ENCODE data around the gene TSACC.

Gene TSACC

GRCh38 chr1:156379420-156380165 lies 41.3 kb downstream of the TSACC start:
- Mint-ChIP-seq H3K4me1 (no peaks in the 10 kb centered on the region), H3K27ac (no peak overlapping the region), H3K4me3 (no peak overlapping the region), H3K36me3 (no peaks in the 10 kb centered on the region), H3K9me3 (no peaks in the 10 kb centered on the region)
- DNase-seq (ENCODE audit: low spot score in 2 of 2) (no peak), ATAC-seq (no peak)

GRCh38 chr1:156382561-156382960 lies 44.2 kb downstream of the TSACC start:
- no peak for DNase-seq (ENCODE audit: low spot score in 2 of 2)
- Mint-ChIP-seq H3K4me1 (peaks cover 9% of the 10 kb centered on the region), H3K27ac (no peak overlapping the region), H3K36me3 (no peaks in the 10 kb centered on the region), H3K4me3 (no peak overlapping the region), H3K9me3 (no peaks in the 10 kb centered on the region)
- no peak for ATAC-seq

- ATAC-seq (peak; percentile 86), DNase-seq (ENCODE audit: low spot score in 2 of 2) (peak; percentile 43 to 74)
- Mint-ChIP-seq H3K36me3 (no peaks in the 10 kb centered on the region), H3K4me1 (peaks cover 9% of the 10 kb centered on the region), H3K9me3 (no peaks in the 10 kb centered on the region), H3K27ac (no peak overlapping the region), H3K4me3 (no peak overlapping the region)
Observed at GRCh38 chr1:156383023-156383422, 44.7 kb downstream of the TSACC start.

- DNase-seq (ENCODE audit: low spot score in 2 of 2): no peak
- Mint-ChIP-seq H3K9me3 (no peaks in the 10 kb centered on the region), H3K27ac (no peak overlapping the region), H3K4me3 (no peak overlapping the region), H3K4me1 (peaks cover 9% of the 10 kb centered on the region), H3K36me3 (no peaks in the 10 kb centered on the region)
- ATAC-seq: no peak
Observed at GRCh38 chr1:156384007-156384406, 45.7 kb downstream of the TSACC start.

- Mint-ChIP-seq H3K4me1 (peaks cover 9% of the 10 kb centered on the region), H3K27ac (no peak overlapping the region), H3K9me3 (no peaks in the 10 kb centered on the region), H3K36me3 (no peaks in the 10 kb centered on the region), H3K4me3 (no peak overlapping the region)
- ATAC-seq (no peak), DNase-seq (ENCODE audit: low spot score in 2 of 2) (no peak)
Observed at GRCh38 chr1:156384658-156385057, 46.3 kb downstream of the TSACC start.

GRCh38 chr1:156385534-156386031 lies 47.3 kb downstream of the TSACC start:
- Mint-ChIP-seq H3K9me3 (no peaks in the 10 kb centered on the region), H3K36me3 (no peaks in the 10 kb centered on the region), H3K4me3 (no peak overlapping the region), H3K4me1 (peaks cover 9% of the 10 kb centered on the region), H3K27ac (no peak overlapping the region)
- DNase-seq (ENCODE audit: low spot score in 2 of 2): peak; percentile 60 to 87
- ATAC-seq: peak; percentile 83

GRCh38 chr1:156386134-156386901 lies 48.0 kb downstream of the TSACC start:
- H3K4me1 Mint-ChIP-seq: peaks cover 9% of the 10 kb centered on the region
- no peak for ATAC-seq
- no peak for DNase-seq (ENCODE audit: low spot score in 2 of 2)
- H3K4me3 Mint-ChIP-seq: no peak overlapping the region
- H3K27ac Mint-ChIP-seq: no peak overlapping the region
- no peaks in the 10 kb centered on the region for H3K9me3 Mint-ChIP-seq
- H3K36me3 Mint-ChIP-seq: no peaks in the 10 kb centered on the region

GRCh38 chr1:156386949-156387869 lies 48.9 kb downstream of the TSACC start:
- ATAC-seq: no peak
- Mint-ChIP-seq H3K4me1 (peaks cover 9% of the 10 kb centered on the region), H3K36me3 (no peaks in the 10 kb centered on the region), H3K9me3 (no peaks in the 10 kb centered on the region), H3K4me3 (no peak overlapping the region), H3K27ac (no peak overlapping the region)
- DNase-seq (ENCODE audit: low spot score in 2 of 2): no peak

GRCh38 chr1:156387870-156388173 lies 49.5 kb downstream of the TSACC start:
- no peaks in the 10 kb centered on the region for H3K9me3 Mint-ChIP-seq
- ATAC-seq (no peak), DNase-seq (ENCODE audit: low spot score in 2 of 2) (no peak)
- no peaks in the 10 kb centered on the region for H3K36me3 Mint-ChIP-seq
- H3K4me1 Mint-ChIP-seq: peaks cover 9% of the 10 kb centered on the region
- no peak overlapping the region for H3K27ac Mint-ChIP-seq
- H3K4me3 Mint-ChIP-seq: no peak overlapping the region

GRCh38 chr1:156388174-156389137 lies 50.1 kb downstream of the TSACC start:
- no peak overlapping the region for H3K27ac Mint-ChIP-seq
- ATAC-seq: no peak
- H3K4me3 Mint-ChIP-seq: no peak overlapping the region
- H3K4me1 Mint-ChIP-seq: peaks cover 9% of the 10 kb centered on the region
- H3K9me3 Mint-ChIP-seq: no peaks in the 10 kb centered on the region
- H3K36me3 Mint-ChIP-seq: no peaks in the 10 kb centered on the region
- DNase-seq (ENCODE audit: low spot score in 2 of 2): no peak

- no peak for DNase-seq (ENCODE audit: low spot score in 2 of 2)
- ATAC-seq: no peak
- no peaks in the 10 kb centered on the region for H3K36me3 Mint-ChIP-seq
- no peaks in the 10 kb centered on the region for H3K9me3 Mint-ChIP-seq
- no peak overlapping the region for H3K4me3 Mint-ChIP-seq
- H3K27ac Mint-ChIP-seq: no peak overlapping the region
- peaks cover 9% of the 10 kb centered on the region for H3K4me1 Mint-ChIP-seq
Observed at GRCh38 chr1:156389311-156389710, 51.0 kb downstream of the TSACC start.

- ATAC-seq: no peak
- H3K36me3 Mint-ChIP-seq: no peaks in the 10 kb centered on the region
- no peak overlapping the region for H3K27ac Mint-ChIP-seq
- no peak overlapping the region for H3K4me3 Mint-ChIP-seq
- H3K4me1 Mint-ChIP-seq: peaks cover 5% of the 10 kb centered on the region
- no peaks in the 10 kb centered on the region for H3K9me3 Mint-ChIP-seq
- no peak for DNase-seq (ENCODE audit: low spot score in 2 of 2)
Observed at GRCh38 chr1:156390469-156391365, 52.4 kb downstream of the TSACC start.

GRCh38 chr1:156391366-156391677 lies 53.0 kb downstream of the TSACC start:
- no peaks in the 10 kb centered on the region for H3K4me1 Mint-ChIP-seq
- DNase-seq (ENCODE audit: low spot score in 2 of 2) (no peak), ATAC-seq (no peak)
- H3K4me3 Mint-ChIP-seq: no peak overlapping the region
- no peaks in the 10 kb centered on the region for H3K9me3 Mint-ChIP-seq
- H3K27ac Mint-ChIP-seq: no peak overlapping the region
- H3K36me3 Mint-ChIP-seq: no peaks in the 10 kb centered on the region

GRCh38 chr1:156391701-156392100 lies 53.4 kb downstream of the TSACC start:
- ATAC-seq (no peak), DNase-seq (ENCODE audit: low spot score in 2 of 2) (no peak)
- no peaks in the 10 kb centered on the region for H3K36me3 Mint-ChIP-seq
- no peaks in the 10 kb centered on the region for H3K4me1 Mint-ChIP-seq
- H3K9me3 Mint-ChIP-seq: no peaks in the 10 kb centered on the region
- H3K4me3 Mint-ChIP-seq: no peak overlapping the region
- H3K27ac Mint-ChIP-seq: no peak overlapping the region

All from stimulated activated effector memory CD8-positive, alpha-beta T cell treated with anti-CD3 and anti-CD28 coated beads, Interleukin-12 subunit alpha, Interleukin-12 subunit beta, amount 100 ng/mL, for 72 hours (primary cell).